GM20000 (cell line): ENCODE data around the gene VPS36.
"Not testable (repeated sequence)": the region's sequence is repeated elsewhere in the genome, so short reads cannot be mapped to it uniquely, and the experiment has no call there.

Experiments
- DNase-seq: peaks from one replicate; pipeline ENCODE4 v3.0.0; 2012; ENCODE audit warnings: low spot score
- TF ChIP-seq, protein P1 (sequence below): IDR thresholded peaks from 2 replicates; pipeline ENCODE4 v1.5.1; 2012; ENCODE audit warnings: mild to moderate bottlenecking, control low read depth; ENCODE audit errors: extremely low read depth, missing control alignments

Gene VPS36, protein sequence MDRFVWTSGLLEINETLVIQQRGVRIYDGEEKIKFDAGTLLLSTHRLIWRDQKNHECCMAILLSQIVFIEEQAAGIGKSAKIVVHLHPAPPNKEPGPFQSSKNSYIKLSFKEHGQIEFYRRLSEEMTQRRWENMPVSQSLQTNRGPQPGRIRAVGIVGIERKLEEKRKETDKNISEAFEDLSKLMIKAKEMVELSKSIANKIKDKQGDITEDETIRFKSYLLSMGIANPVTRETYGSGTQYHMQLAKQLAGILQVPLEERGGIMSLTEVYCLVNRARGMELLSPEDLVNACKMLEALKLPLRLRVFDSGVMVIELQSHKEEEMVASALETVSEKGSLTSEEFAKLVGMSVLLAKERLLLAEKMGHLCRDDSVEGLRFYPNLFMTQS

DNA sequence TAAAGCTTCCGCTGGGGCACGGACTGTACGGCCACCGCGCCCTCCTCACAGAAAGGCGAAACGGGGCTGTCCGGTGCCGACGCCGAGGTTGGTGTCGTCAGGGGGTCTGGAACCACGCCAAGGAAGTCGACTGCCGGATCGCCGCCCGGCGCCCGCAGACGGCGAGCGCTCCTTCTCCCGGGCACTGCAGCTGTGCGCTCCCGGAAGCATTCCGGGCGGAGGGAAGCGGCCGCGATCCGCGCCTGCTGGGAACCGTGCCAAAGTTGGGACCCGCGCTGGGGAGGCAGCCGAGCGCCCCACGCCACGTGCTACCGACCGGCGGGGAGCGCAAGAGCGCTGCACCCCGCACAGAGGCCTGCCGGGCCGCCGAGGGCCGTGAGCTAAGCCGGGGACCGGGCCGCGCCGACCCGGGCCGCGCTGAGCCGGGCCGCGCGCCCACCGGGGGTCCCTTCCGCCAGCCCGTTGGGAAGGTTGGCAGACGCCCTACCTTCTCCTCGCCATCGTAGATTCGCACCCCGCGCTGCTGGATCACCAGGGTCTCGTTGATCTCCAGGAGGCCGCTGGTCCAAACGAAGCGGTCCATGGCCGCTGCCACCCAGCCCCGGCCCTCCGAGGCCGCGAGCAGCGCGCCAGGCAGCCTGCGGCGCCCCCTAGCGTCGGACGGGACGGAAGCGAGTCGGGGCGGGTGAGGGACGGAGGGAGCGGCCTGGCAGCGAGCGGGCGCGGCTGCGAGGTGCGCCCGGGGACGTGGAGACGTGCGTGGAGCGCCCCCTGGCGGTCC, at the start of gene VPS36:
Gene VPS36 (minus strand): TSS at position 623 of the 781 bp plus-strand sequence. CDS start 40 bp downstream, at position 583.
- peak; percentile 95 for DNase-seq
- TF ChIP-seq, protein P1, sequence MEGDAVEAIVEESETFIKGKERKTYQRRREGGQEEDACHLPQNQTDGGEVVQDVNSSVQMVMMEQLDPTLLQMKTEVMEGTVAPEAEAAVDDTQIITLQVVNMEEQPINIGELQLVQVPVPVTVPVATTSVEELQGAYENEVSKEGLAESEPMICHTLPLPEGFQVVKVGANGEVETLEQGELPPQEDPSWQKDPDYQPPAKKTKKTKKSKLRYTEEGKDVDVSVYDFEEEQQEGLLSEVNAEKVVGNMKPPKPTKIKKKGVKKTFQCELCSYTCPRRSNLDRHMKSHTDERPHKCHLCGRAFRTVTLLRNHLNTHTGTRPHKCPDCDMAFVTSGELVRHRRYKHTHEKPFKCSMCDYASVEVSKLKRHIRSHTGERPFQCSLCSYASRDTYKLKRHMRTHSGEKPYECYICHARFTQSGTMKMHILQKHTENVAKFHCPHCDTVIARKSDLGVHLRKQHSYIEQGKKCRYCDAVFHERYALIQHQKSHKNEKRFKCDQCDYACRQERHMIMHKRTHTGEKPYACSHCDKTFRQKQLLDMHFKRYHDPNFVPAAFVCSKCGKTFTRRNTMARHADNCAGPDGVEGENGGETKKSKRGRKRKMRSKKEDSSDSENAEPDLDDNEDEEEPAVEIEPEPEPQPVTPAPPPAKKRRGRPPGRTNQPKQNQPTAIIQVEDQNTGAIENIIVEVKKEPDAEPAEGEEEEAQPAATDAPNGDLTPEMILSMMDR = peak; percentile 96

DNA sequence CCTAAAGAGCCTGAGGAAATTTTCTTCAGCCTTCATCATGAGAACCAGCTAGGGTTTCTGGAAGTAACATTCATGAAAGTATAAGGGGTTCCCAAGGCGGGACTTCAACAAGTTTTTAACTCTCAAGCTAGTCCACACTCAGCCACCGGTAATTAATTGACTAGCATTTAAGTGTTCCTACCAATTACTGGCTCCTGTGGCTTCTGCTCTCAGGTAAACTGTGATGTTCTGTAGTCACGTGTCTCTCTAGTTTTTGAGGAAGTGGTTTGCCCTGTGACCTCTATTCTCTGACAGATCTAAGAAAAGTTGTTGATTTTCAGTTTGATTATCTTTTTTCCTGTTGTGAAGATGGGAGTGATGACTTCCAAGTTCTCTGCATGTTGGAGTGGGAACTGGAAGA, 47.5 kb upstream of the VPS36 start:
- not testable (repeated sequence) for DNase-seq

DNA sequence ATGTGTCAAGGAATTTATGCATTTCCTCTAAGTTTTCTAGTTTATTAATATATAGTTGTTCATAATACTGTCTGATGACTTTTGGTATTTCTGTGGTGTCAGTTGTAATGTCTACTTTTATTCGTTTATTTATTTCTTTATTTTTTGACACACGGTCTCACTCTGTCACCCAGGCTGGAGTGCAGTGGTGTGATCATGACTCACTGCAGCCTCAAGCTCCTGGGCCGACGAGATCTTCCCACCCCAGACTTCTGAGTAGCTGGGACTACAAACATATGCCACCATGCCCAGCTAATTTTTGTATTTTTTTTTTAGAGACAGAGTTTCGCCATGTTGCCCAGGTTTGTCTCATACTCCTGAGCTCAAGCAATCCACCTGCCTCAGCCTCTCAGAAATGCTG, 43.8 kb upstream of the VPS36 start:
- DNase-seq = not testable (repeated sequence)

DNA sequence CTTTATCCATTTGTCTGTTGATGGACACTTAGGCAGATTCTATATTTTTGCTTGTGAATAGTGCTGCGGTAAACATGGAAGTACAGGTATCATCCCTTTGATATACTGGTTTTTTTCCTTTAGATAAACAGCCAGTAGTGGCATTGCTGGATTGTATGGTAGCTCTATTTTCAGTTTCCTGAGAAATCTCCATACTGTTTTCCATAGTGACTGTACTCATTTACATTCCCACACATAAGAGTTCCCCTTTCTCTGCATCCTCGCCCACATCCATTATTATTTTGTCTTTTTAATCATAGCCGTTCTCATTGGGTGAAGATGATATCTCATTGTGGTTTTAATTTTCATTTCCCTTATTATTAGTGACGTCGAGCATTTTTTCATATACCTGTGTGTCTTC, 40.6 kb upstream of the VPS36 start:
- DNase-seq = not testable (repeated sequence)

DNA sequence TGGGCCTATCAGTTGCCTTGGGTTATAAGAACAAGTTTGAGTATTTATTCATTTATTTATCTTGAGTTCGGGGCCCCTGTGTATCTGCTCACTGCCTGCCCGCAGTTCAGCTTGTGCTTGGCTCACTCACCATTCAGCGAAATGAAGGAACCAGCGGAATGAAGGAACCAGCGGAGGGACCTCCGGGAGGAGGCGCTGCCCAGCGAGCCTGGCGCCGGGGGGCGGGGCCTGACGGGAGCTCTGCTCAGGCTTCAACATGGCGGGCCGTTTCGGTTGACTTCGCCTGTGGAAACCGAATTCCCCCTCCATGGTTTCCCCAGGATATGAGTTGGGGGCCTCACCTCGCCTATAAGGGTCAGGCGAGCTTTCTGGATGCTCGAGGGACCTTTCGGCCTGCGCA, 38.3 kb upstream of the VPS36 start:
- DNase-seq = not testable (repeated sequence)

DNA sequence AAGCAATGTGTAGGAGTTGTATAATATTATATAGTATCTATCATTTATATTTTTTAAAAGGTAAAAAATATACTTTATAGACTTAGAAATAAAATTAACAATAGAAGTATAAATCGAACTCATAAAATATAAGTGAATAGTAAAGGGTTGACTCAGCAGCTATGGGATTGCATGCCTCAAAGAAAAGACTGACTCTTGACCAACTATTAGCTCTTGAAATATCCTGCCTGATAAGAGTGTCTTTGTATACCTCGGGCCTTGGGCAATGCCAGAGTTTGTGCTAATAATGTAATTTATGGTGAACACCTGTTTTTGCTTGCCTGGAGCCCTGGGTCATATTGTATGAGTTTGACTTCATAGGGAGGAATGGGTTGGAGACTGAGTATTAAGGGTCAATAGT, 36.6 kb upstream of the VPS36 start:
- not testable (repeated sequence) for DNase-seq

DNA sequence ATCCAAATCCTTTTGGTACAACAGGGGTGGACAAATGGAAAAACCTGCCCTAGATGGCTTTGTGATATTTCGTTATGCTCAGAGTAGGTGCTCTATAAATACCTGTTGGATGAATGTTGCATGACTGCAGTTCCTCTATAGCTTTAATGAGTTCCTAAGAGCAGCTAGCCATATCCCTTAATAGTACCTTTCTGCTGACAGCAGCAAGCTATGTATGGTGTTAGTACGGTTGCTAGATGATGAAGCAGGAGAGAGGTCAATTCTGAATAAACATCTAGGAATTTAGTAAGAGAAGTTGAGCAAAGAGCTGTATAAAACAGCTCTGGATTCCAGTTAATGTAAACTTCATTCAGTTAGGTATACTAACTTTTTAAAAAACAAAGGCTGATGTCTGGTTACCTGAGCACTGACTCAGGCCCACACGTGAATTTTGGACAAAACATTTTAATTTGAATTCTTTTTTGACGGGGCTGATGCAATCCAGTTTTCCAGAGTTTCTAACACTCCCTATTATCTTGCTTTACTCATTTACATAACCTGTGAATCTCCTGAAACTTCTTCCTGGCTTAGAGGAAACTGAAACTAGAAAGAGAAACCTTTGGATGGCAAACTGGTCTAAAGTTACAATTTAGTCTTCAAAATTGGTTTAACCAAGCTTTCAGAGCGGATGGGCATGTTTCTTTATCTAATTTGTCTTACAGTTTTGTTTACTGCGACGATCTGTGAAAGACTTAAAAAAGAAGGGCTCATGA, 30.4 kb upstream of the VPS36 start:
- not testable (repeated sequence) for DNase-seq

DNA sequence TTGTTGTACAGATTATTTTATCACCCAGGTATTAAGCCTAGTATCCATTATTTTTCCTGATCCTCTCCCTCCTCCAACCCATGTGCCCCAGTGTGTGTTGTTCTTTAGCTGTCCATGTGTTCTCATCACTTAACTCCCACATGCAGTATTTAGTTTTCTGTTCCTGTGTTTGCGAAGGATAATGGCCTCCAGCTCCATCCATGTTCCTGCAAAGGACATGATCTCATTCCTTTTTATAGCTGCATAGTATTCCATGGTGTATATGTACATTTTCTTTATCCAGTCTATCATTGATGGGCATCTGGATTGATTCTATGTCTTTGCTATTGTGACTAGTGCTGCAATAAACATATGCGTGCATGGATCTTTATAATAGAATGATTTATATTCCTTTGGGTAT, 18.1 kb upstream of the VPS36 start:
- DNase-seq = not testable (repeated sequence)

DNA sequence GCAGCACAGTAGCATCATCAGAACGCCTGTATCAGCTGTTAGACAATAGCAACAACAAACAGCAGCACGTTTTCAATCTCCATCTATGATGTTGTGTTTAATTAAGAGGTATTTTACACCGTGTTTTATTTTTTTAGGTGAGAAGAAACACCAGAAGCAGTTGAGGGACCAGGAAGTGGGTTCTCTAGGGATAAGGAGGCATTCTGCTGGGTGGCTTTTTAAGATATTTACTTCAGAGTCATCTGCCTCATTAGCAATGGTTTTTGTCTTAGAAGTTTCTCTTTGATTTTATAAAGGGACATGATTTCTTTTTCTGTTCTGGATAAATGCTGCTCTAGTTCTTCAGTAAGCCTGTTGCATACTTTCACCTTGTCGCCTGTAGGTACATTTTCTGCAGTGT, 13.1 kb upstream of the VPS36 start:
- no peak for DNase-seq
- TF ChIP-seq, protein P1 = no peak

DNA sequence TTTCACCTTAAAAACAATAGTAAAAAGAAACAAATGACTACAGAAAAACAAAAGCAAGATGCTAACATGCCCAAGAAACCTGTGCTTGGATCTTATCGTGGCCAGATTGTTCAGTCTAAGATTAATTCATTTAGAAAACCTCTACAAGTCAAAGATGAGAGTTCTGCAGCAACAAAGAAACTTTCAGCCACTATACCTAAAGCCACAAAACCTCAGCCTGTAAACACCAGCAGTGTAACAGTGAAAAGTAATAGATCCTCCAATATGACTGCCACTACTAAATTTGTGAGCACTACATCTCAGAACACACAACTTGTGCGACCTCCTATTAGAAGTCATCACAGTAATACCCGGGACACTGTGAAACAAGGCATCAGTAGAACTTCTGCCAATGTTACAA, 10.8 kb upstream of the VPS36 start:
- no peak for DNase-seq
- TF ChIP-seq, protein P1 = no peak

DNA sequence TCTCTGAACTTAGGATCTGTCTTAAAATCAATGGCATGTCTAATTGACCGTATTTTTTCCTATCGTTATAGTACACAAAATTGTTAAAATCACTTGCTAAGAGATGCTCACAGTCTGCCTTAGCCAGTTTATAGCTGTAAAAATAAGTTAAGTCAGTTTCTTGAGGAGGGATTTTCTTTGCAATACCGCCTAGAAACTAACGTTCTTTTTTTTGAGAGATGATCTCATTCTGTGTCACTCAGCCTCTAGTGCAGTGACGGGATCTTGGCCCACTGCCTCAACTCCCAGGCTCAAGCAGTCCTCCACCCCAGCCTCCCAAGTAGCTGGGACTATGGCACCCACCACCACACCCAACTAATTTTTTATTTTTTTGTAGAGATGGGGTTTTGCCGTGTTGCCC, 9.2 kb upstream of the VPS36 start:
- TF ChIP-seq, protein P1 = no peak
- no peak for DNase-seq
